ENCODE results near the gene TNFSF4.

DNA sequence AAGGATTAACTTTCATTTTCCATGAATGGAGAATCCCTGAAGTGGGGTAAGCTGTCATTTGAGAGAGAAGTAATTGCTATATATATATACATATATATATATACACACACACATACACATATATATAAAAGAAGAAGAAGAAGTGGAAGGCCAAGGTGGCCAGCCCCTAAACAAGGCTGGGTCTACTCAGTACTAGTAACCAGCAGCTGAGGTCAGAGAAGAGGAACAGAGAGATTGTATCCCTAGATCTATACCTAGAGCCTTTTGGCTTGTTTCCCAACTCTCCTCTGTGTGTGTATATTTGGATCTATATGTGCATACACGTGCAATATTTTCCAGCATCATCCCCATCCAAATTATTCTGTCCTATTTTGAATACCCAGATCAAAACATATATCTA, 5.2 kb downstream of the TNFSF4 start:
- TF ChIP-seq RFX5 (IDR thresholded peaks at IDR 0.05; ENCODE audit: low read depth, low read length), result no peak
- TF ChIP-seq ZBTB1 (CRISPR knock-in tag; IDR thresholded peaks at IDR 0.05; ENCODE audit: borderline replicate concordance), result no peak
- TF ChIP-seq ZFP1 (CRISPR knock-in tag; IDR thresholded peaks at IDR 0.05), result no peak
- TF ChIP-seq CREB1 (IDR thresholded peaks at IDR 0.05), result no peak
- TF ChIP-seq CREB1 (CRISPR knock-in tag; IDR thresholded peaks at IDR 0.05), result no peak
- no peak for TF ChIP-seq NFE2L2 (IDR thresholded peaks at IDR 0.05; ENCODE audit: low read length)
- TF ChIP-seq ZNF629 (CRISPR knock-in tag; conservative IDR thresholded peaks at IDR 0.05), result no peak
- TF ChIP-seq STAT5B (CRISPR knock-in tag; IDR thresholded peaks at IDR 0.05), result no peak
- no peak for TF ChIP-seq ZNF768 (CRISPR knock-in tag; IDR thresholded peaks at IDR 0.05)
- no peak for TF ChIP-seq SUZ12 (IDR thresholded peaks at IDR 0.05; ENCODE audit: low read depth, low read length)
- TF ChIP-seq NR2C2 (CRISPR knock-in tag; IDR thresholded peaks at IDR 0.05; ENCODE audit: borderline replicate concordance), result no peak
- TF ChIP-seq ETV6 (CRISPR knock-in tag; conservative IDR thresholded peaks at IDR 0.05), result no peak
- TF ChIP-seq RAD21 (CRISPR knock-in tag; IDR thresholded peaks at IDR 0.05), result no peak
- TF ChIP-seq PBX2 (CRISPR knock-in tag; IDR thresholded peaks at IDR 0.05), result no peak
- no peak for TF ChIP-seq RBAK (CRISPR knock-in tag; IDR thresholded peaks at IDR 0.05)

Data from HepG2 (cell line).